Middle frontal gyrus (tissue), 1 donor: Measurements from ENCODE around the gene PSMD7.
"Not testable (repeated sequence)": the region's sequence is repeated elsewhere in the genome, so short reads cannot be mapped to it uniquely, and the experiment has no call there.

Experiments
- DNase-seq: peaks from one replicate; pipeline ENCODE4 v3.0.0-alpha.2; 2015; ENCODE audit warnings: low spot score; ENCODE audit errors: extremely low spot score

The PSMD7 gene

GRCh38 chr16:74296104-74296431, 546 bp upstream of the PSMD7 start:
- no peak for DNase-seq

- no peak for DNase-seq
Measured at GRCh38 chr16:74297145-74297665, 591 bp downstream of the PSMD7 start.

DNA sequence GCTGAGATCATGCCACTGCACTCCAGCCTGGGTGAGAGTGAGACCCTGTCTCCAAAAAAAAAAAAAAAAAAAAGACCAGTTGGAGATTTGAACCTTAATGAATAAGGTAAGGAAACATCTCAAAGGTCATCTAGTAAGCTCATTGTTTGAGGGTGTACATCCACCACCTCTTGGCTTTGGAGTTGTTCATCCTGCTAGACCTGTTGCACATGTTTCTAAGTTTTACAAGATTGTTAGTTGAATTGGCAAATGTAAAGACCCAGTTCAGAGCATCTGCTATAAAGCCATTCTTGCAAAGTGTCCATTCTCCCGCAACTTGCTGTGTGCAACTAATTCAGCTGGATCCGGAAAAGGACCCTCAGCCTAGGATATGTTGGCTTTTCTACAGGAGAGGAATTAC, 1.5 kb downstream of the PSMD7 start:
- DNase-seq: no peak

- no peak for DNase-seq
Measured at GRCh38 chr16:74302341-74302740, 5.7 kb downstream of the PSMD7 start.

- no peak for DNase-seq
Measured at GRCh38 chr16:74304164-74304834, 7.7 kb downstream of the PSMD7 start.

DNA sequence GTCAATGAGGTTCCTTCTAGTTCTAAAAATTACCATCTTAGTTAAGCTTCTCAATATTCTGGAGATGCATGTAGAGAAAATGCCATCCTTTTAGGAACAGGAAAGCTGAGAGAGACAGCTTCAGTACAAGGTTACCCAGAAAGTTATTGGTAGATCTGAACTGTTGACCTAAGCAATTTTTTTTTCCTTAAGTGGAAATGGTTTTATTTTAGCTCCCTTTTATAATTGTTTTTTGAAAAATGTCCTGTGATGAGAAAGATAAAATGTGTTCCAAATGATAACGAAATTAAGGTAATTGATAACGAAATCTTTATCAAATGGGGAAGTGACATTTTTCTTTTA, 8.2 kb downstream of the PSMD7 start:
- no peak for DNase-seq

DNA sequence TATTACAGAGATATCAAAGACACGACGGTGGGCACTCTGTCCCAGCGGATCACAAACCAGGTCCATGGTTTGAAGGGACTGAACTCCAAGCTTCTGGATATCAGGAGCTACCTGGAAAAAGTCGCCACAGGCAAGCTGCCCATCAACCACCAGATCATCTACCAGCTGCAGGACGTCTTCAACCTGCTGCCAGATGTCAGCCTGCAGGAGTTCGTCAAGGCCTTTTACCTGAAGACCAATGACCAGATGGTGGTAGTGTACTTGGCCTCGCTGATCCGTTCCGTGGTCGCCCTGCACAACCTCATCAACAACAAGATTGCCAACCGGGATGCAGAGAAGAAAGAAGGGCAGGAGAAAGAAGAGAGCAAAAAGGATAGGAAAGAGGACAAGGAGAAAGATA, 8.7 kb downstream of the PSMD7 start:
- no peak for DNase-seq

- no peak for DNase-seq
Measured at GRCh38 chr16:74305978-74306784, 9.6 kb downstream of the PSMD7 start.

DNA sequence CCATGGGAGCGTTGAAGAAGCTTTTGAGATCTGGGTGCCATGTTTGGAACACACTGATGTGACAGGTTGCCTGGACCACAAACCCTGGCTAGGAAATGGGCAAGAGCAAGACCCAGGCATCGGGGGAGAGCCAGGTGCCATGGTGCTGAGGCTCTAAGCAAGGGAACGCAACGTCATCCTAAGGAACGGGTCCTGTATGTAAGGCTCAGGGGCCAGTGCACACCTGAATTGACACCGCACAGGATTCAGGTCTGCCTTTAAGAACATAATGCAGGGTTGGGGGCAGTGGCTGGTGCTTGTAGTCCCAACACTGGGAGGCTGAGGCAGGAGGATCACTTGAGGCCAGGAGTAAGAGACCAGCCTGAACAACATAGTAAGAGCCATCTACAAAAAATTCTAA, 10.8 kb downstream of the PSMD7 start:
- no peak for DNase-seq

DNA sequence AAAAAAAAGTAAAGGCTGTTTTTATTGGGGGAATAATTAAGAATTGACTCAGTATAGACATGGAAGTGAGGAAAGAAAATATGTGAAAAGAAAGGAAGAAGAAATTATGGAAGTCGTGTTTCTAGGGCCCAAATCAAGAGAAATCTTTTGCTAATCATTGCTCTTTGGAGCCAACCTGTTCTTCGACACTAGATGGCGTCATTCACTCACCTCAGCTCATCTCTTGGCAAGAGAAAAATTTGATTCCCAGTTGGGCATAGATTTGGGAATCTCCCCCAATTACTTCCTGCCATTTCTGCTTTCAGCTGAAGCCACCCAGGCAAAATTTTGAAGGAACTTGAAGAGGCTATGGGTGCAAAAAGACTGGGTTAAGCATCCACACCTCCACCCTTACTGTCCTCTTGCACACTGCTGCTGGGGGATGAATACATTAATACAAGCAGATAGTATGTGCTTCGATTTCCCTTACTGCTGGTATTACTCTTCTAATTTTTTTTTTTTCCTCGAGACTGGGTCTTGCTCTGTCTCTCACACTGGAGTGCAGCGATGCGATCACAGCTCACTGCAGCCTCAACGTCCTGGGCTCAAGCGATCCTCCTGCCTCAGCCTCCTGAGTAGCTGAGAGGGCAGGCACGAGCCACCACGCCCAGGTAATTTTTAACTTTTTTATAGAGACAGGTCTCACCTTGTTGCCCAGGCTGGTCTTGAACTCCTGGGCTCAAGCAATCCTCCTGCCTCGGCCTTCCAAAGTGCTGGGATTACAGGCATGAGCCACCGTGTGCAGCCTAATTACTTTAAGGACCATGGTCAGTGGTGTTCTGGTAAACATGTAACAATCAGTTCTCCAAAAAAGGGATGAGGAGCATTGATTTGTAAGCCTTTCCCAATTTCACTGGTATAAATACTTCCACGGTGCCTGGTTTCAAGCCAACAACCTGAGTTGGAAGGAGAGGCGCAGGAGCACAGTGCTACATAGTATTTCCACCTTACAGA, 13.5 kb downstream of the PSMD7 start:
- DNase-seq: peak; percentile 42

DNA sequence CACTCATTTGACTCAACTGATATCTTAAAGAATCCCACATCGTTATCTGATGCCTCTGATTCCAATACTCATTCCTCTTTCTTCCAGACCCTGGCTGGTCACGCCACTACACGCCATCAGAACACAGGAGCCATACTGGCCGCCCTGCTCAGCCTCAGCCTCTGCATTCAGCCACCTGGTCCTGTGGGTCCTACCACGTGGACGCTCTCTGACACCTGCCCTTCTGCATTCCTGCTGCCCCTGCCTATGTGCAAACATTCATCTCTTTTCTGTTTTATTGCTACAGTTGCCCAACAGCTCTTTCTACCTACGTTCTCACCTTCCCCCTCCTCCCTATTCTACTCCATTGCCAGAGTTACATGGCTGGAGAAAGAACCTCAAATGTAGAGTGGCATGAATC, 18.4 kb downstream of the PSMD7 start:
- no peak for DNase-seq

- DNase-seq: no peak
Measured at GRCh38 chr16:74320707-74321106, 24.1 kb downstream of the PSMD7 start.

DNA sequence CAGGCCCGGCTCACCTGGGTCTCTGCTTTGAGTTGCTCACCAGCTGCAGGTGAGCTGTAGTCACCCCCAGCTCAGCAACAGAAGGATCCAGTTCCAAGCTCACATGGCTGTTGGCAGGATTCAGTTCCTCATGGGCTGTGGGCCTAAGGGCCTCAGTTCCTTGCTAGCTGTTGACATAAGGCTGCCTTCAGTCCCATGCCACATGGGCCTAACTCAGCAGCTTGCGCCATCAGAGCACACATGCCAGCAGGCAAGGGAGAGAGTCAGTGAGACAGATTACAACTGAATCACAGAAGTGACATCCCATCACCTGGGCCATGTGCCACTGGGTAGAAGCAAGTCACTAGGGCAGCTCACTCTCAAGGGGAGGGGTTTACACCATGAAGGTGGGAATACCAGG, 24.7 kb downstream of the PSMD7 start:
- DNase-seq: no peak

GRCh38 chr16:74322301-74322710, 25.7 kb downstream of the PSMD7 start:
- no peak for DNase-seq

- DNase-seq: not testable (repeated sequence)
Measured at GRCh38 chr16:74324777-74325176, 28.2 kb downstream of the PSMD7 start.

DNA sequence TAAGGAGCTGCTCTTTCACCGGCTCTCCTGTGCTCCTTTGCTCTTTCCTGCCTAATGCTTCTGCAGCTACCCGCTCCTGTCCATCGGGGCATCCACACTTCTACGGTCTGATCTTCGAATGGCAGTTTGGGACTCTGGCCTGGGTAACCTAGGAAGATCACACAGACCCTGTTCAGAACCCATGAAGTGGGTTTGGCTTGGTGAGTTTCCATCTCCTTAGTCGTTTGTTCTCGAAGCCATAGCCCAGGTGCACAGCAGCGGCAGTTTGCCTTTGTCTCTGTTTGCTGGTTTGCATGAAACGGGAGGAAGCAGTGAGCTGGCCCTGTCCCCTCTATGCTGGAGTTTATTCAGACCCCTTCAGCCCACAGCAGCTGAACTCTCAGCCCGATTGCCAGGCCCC, 29.0 kb downstream of the PSMD7 start:
- DNase-seq: no peak

DNA sequence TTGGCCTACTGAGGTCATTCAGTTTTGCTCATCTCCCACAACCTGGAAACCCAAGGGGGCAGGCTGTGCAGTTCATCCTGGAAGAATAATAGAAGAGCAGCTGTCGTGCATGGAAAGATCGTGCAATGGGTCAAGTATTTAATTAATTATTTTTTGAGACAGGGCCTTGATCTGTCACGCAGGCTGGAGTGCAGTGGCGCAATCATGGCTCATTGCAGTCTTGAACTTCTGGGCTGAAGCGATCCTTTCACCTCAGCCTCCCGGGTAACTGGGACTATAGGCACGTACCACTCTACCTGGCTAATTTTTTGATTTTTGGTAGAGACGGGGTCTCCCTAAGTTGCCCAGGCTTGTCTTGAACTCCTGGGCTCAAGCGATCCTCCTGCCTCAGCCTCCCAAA, 31.7 kb downstream of the PSMD7 start:
- not testable (repeated sequence) for DNase-seq

DNA sequence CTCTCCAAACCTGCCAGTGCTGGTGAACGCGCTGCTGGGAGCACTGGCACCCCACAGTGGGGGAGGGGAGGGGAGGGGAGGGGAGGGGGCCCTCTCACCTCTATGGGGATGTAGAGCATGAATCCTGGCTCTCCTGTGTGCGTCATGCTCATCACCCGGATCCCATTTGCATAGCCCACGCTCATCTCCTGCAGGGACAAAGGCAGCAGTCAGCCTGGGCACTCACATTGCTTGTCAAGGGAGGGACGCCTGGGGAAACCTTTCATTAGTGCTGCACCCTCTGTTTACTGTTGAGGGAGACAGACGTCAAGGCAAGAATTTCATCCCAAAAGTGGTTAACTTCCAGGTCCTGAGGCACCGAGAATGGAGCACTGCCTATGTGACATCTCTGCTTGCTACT, 35.9 kb downstream of the PSMD7 start:
- not testable (repeated sequence) for DNase-seq

DNA sequence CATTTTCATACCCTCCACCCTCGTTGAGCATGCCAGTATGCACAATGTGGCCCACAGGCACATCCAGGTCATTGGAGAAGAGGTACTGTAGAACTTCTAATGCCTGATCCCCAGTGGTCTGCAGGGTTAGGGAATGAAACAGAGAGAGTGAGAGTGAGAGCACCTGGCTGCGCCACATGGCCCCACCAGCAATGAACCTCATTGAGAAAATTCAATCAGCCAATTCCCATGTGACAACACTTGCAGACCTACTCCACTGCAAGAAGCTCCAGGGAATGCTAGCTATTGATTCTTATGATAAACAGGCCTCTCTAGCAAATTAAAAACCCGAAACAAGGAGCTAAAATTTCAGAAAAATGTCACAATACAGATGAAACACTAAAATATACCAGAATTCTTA, 40.9 kb downstream of the PSMD7 start:
- not testable (repeated sequence) for DNase-seq

- DNase-seq: not testable (repeated sequence)
Measured at GRCh38 chr16:74339226-74339625, 42.6 kb downstream of the PSMD7 start.

DNA sequence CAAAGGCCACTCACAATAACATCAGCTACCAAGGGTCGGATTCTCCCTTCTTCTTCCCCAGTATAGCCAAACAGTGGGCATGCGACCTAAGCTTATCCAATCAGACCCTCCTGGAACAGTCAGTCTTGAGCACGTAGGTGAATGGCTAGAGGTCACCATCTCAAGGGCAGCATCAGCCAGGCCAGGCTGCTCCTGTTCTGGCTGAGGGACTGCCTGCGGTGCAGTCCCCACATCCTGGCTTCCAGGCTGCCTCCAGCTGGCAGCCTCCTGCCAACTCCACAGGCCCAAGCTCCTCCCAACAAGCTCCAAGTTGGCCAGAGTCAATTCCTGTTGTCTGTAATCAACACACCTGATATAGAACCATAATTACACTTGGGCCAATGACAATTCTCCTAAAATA, 56.4 kb downstream of the PSMD7 start:
- DNase-seq: not testable (repeated sequence)
